NCI-H2196 (cell line): ENCODE measurements around the gene PAPPA.

ENCODE experiments used
- DNase-seq: peaks from one replicate; lab custom pipeline; 2025; ENCODE audit not compliant: unreplicated experiment; lab: John Stamatoyannopoulos, UW

Gene PAPPA

GRCh38 chr9:116308076-116308475, 154.5 kb downstream of the PAPPA start:
- no peak for DNase-seq

- DNase-seq, result no peak
Observed at GRCh38 chr9:116309900-116310611, 156.5 kb downstream of the PAPPA start.

DNA sequence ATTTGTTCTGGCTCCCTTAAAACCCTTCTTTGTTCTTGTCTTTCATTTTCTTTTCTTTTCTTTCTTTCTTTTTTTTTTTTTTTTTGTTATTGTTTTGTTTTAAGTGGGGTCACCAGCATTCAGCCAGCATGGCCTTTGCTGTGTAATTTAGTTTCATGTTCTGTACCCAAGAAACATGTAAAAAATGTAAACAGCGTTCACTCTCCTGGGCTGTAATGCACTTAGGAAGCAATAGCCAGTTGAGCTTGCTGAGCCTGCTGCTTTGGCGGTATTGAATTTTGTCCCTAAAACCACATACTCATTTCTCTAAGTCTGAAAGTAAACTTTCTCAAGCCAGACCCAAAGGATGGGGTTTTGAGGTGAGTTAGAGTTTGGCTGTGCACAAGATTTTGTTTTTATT, 158.6 kb downstream of the PAPPA start:
- no peak for DNase-seq

- no peak for DNase-seq
Observed at GRCh38 chr9:116313638-116314037, 160.0 kb downstream of the PAPPA start.

DNA sequence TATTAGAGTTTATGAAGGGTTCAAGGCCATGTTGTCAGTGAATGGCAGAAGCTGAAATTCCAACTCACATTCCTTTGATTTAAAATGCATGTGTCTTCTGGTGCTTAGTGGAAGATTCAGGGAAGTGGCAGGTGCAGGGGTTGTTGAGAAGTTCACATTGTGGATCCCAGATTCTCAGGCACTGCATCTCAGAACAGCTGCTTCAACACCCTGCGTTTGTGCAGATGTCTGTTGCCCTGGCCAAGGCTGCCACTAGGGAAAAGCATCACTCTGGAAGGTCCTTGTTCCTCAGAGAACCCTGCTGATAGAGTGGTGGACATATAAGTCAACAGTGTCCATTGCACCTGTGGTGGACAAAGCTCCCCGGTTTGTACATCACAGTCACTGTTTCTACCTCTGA, 162.7 kb downstream of the PAPPA start:
- no peak for DNase-seq

- no peak for DNase-seq
Observed at GRCh38 chr9:116317503-116317902, 163.9 kb downstream of the PAPPA start.

- no peak for DNase-seq
Observed at GRCh38 chr9:116318468-116319374, 165.1 kb downstream of the PAPPA start.

GRCh38 chr9:116319480-116319879, 165.9 kb downstream of the PAPPA start:
- DNase-seq, result no peak

DNA sequence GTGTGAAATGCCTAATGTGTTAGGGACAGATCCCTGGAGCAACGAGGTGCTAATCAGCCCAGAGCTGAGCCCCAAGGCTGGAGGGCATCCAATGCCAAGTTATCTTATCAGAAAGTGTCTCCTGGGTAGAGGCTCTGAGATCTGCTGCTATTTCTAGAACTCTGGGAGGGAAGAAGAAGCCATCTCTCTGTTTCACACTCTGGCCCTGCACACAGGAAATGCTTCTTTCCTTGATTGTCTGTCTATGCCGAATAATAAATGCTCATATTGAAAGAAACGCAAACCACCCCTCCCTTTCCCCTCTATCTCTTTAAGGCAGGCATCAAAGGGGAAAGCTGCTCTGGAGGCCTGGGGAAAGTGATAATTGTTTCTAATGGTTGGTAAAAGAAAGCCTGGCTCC, 166.7 kb downstream of the PAPPA start:
- DNase-seq, result no peak

DNA sequence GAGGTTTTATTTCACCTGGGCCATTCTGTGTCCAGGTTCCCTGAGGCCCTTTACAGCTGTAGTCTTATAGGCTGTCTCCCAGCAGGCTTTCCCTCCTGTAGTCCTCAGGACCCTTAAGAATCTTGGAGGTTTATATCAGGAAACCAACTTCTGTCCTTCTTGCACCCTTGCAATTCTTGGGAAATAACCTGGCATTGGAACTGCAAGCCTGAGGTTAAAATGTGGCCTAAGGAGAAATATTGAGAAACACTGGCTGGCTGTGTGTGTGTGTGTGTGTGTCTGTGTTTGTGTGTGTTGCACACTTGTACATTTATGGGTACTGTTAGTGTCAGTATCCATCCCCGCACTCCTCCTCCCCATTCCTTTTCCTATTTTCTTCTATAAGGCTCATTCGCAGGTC, 168.9 kb downstream of the PAPPA start:
- no peak for DNase-seq

GRCh38 chr9:116323012-116323411, 169.4 kb downstream of the PAPPA start:
- DNase-seq, result no peak

GRCh38 chr9:116323571-116323970, 170.0 kb downstream of the PAPPA start:
- DNase-seq, result peak; percentile 52

DNA sequence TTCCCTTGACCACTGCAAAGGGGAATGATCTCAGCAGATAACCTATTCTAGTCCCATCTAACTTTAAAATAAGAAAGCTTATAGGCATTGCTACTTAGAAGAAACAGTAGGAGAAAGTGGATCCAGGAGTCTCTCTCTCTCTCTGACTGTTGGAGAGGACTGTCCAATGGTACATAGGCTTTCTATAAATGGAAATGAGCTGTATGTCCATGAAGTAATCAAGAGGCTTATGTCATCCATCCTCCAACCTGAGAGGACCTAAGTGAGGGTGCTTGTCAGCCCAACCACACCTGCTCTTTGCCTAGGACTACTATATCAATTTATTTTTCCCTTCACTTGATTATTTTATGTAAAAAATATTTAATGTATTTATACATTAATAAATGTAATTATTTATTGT, 172.3 kb downstream of the PAPPA start:
- no peak for DNase-seq

DNA sequence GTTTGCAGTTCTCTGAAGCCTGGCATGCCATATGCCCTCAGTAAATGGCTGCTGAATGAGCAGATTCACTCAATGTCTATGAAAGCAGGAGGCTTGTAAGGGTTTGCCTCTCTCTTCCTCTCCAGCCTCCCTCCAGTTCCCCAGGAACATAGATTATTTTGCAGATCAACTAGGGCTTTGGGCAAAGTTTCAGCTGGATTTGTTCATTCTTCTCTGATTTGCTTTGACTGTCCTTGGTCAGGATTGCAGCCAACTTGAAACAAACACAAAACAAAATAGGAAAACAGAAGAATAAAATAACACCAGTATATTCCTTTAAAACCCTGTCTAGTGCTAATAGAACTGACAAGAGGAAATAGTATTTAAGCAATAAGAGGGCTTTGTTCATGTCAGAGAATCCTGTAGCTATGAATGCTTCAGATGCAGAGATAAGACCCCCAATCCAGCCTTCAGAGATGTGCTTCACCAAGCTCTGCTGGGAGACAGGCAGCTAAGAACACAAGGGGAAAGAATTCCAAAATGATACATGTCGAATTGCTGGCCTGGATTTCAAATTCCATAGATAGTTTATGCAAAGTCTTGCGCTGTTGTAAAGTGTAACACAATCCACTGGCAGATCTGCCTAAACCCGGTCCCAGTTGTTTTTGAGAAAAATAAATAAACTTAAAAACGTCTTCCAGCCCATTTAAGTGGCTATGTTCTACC, 174.3 kb downstream of the PAPPA start:
- DNase-seq, result no peak

DNA sequence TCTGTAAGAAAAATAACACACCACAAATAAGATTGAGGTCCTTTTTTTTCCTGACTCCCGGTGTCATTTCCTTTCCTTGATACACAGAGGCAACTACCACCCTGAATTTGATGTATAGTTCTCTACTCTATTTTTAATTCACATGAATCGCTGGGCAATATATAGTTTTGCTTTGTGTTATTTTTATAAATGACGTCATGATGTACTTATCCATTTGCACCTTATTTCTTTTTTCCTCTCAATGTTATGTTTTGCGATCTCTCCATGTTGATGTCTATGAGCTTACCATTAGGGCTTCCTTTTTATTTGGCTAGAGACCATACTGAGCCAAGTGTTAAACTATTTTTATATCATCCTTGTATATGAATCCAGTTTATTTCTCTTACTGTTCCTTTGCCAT, 175.9 kb downstream of the PAPPA start:
- no peak for DNase-seq

- DNase-seq, result no peak
Observed at GRCh38 chr9:116331241-116331640, 177.7 kb downstream of the PAPPA start.

GRCh38 chr9:116332090-116332489, 178.5 kb downstream of the PAPPA start:
- DNase-seq, result no peak

- no peak for DNase-seq
Observed at GRCh38 chr9:116333254-116333653, 179.7 kb downstream of the PAPPA start.

- no peak for DNase-seq
Observed at GRCh38 chr9:116334546-116335150, 181.1 kb downstream of the PAPPA start.

DNA sequence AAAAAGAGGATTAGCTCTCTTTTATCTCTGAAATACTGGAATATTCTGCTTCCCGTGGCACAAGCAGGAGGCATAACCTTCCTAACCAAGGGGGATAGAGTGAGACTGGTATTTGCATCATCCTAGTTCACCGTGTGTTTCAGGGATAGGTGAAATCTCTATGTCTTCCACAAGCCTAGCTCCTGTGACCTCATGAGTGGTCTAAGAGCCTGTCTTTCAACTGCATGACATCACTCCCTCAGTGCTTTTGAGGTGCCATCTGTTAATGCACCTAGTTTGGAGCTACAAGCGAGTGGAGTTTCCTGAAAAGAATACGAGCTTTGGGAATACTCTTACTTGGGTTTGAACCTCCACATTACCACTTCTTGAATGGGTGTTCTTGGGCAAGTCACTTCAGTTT, 181.8 kb downstream of the PAPPA start:
- DNase-seq, result no peak

DNA sequence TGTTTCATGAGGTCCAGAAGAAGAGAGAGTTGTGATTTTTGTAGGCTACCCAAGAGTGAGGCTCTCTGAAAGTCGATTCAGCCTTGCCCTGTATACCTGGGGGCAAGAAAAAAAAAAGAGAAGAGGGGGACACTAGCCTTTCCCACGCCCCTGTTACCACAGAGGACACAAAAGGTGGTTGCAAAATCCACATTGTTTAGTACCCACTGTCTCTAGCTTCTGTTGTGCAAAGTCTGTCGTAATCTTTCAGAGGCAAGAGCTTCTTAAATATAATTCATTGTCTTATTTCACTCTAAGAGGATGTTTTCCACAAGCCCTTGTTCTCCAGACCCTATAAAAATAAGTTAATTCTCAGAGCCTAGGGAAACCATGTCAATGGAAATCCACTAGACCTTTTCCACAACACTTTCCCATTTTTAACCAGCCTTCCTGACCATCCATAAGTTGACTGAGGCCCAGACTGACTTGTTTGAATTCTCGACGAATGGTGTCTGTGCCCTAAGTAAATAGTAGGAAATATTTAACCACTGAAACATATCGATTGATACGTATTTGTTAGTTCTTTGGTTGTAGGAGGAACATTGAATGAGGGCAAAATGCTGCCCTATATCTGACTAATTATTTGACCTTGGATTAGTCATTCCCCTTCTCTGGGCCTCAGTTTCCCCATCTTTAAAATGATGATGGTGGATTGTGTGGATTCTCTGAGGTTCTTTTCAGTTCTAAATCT, 182.7 kb downstream of the PAPPA start:
- no peak for DNase-seq
